GM12891 (cell line): Measurements from ENCODE around the gene SCML1.

Source experiments
- POLR2A ChIP-seq: IDR thresholded peaks from 2 replicates; pipeline ENCODE4 v1.6.1; 2011; ENCODE audit warnings: low read depth, low read length, control low read depth
- POLR2AphosphoS5 ChIP-seq: IDR thresholded peaks from 2 replicates; pipeline ENCODE4 v1.6.1; 2011; ENCODE audit warnings: low read depth, low read length, control low read depth

GRCh38 chrX:17692709-17693346 is 44.5 kb upstream of the SCML1 start:
- no peak for TF ChIP-seq POLR2A
- TF ChIP-seq POLR2AphosphoS5 = no peak
